Prostate gland (tissue), 2 donors: ENCODE data around the gene TIMM17A. TPM values are rescaled to one million over a fixed set of nuclear protein-coding genes. Genes with fewer than 3 reads are reported as not detected.

Source experiments
- DNase-seq: peaks from one replicate; pipeline ENCODE4 v3.0.0-alpha.2; 2019; ENCODE audit warnings: low spot score
- H3K27ac ChIP-seq, 2 donors: fragments of 200-600 bp; sonication (generic); 2 replicates each; pipeline ENCODE4 v1.5.1; 2017 to 2019
- H3K27me3 ChIP-seq: fragments of 200-600 bp; sonication (generic); replicated peaks from 2 replicates; pipeline ENCODE4 v1.5.1; 2019; ENCODE audit not compliant: insufficient read depth
- H3K36me3 ChIP-seq, 2 donors: fragments of 200-600 bp; sonication (generic); 1 replicate in 1 of 2; 2 replicates in 1 of 2; pipeline versions ENCODE4 v1.5.1 to v1.8.1; 2017 to 2019
- H3K4me1 ChIP-seq: fragments of 200-600 bp; sonication (generic); replicated peaks from 2 replicates; pipeline ENCODE4 v1.5.1; 2019
- H3K4me3 ChIP-seq, 2 donors: fragments of 200-600 bp; sonication (generic); 2 replicates each; pipeline ENCODE4 v1.5.1; 2017 to 2019
- H3K9me3 ChIP-seq: fragments of 200-600 bp; sonication (generic); 2 replicates; pipeline ENCODE4 v1.5.1; 2017
- CTCF ChIP-seq, 4 experiments: fragments of 200-600 bp in 2 of 4; fragments of 450-650 bp in 2 of 4; sonication (generic) in 2 of 4; IDR thresholded peaks; 1 replicate in 3 of 4; 2 replicates in 1 of 4; pipeline ENCODE4 v1.5.1; 2016 to 2019; ENCODE audit warnings: antibody characterized with exemption in 4 of 4, mild to moderate bottlenecking in 2 of 4, moderate library complexity in 2 of 4
- POLR2A ChIP-seq: fragments of 450-650 bp; IDR thresholded peaks from one replicate; pipeline ENCODE4 v1.6.1; 2016; ENCODE audit warnings: antibody characterized with exemption, mild to moderate bottlenecking
- POLR2AphosphoS5 ChIP-seq: sonication (generic); formaldehyde crosslinking; IDR thresholded peaks from one replicate; pipeline ENCODE4 v1.6.1; 2017; ENCODE audit warnings: antibody characterized with exemption
- WGBS: methylation state at CpG from one replicate; pipeline ENCODE4 v1.1.5; 2018; 5-methylcytosine and 5-hydroxymethylcytosine counted together
- intact Hi-C: fragments of 100-400 bp; cut with DNase I; formaldehyde crosslinking; loops from one replicate; pipeline ENCODE4 v1.14.2; 2022
- total RNA-seq, 2 donors: library from RNA; depleted of rRNA; stranded (reverse); fragments of >200 nt; gene quantifications; one replicate each; pipeline ENCODE4 v1.1.0, GENCODE V29; 2016

Gene TIMM17A
- total RNA-seq, 2 donors from 2014 or later, result 22.0 to 29.3 TPM

- H3K36me3 ChIP-seq, result peaks cover 2 to 3% of the 10 kb centered on the region in 2 donors
- peak; percentile 76 for TF ChIP-seq POLR2AphosphoS5
- peak; percentile 79 to 96 (median 96) for TF ChIP-seq CTCF (IDR thresholded peaks at IDR 0.05)
- no peak for TF ChIP-seq POLR2A
- H3K27me3 ChIP-seq, result no peaks in the 10 kb centered on the region
- peak overlapping the region; percentile 91 for H3K27ac ChIP-seq
- peak; percentile 90 for DNase-seq
- WGBS, result 9% methylated on average over 11 of the region's 11 CpGs
- intact Hi-C loops, result loop anchor here (1.0 to 10.0 kb wide), 2 partner anchors 105 to 126 kb away; no protein-coding TSS in a partner anchor
- H3K4me3 ChIP-seq, result peak overlapping the region in 1 of 2 donors; percentile 52
- H3K4me1 ChIP-seq, result peaks cover 13% of the 10 kb centered on the region
- no peaks in the 10 kb centered on the region for H3K9me3 ChIP-seq
These were observed 54.2 kb downstream of the TIMM17A start for GRCh38 chr1:202009326-202010179.

- peak; percentile 97 for DNase-seq
- Histone ChIP-seq H3K27me3 (no peaks in the 10 kb centered on the region), H3K9me3 (no peaks in the 10 kb centered on the region), H3K36me3 (no peaks in the 10 kb centered on the region), H3K4me3 (peak within 1 kb of the TSS; percentile 45 to 52), H3K4me1 (peaks cover 13% of the 10 kb centered on the region), H3K27ac (peak within 1 kb of the TSS; percentile 91)
- TF ChIP-seq CTCF (IDR thresholded peaks at IDR 0.05) (peak in 2 of 4 experiments; percentile 25 to 36), POLR2AphosphoS5 (peak; percentile 96), POLR2A (peak; percentile 94)
- 33% methylated on average over 24 of the region's 24 CpGs for WGBS
- intact Hi-C loops, result loop anchor here (10.0 kb wide), 1 partner anchor 104 kb away; no protein-coding TSS in a partner anchor
These were observed 55.1 kb downstream of the TIMM17A start, which contains the start of gene ELF3 for GRCh38 chr1:202010180-202011015. Gene ELF3 (plus strand): TSS chr1:202010587. CDS start chr1:202011137, 550 bp downstream.

GRCh38 chr1:202011994-202012393 is 56.7 kb downstream of the TIMM17A start:
- no peak for DNase-seq
- Histone ChIP-seq H3K36me3 (no peaks in the 10 kb centered on the region), H3K4me3 (peak overlapping the region; percentile 45 to 52), H3K27ac (peak overlapping the region; percentile 91), H3K9me3 (no peaks in the 10 kb centered on the region), H3K4me1 (peaks cover 18% of the 10 kb centered on the region), H3K27me3 (no peaks in the 10 kb centered on the region)
- WGBS, result 88% methylated on average over 11 of the region's 11 CpGs
- TF ChIP-seq POLR2A, result peak; percentile 4
- no peak for TF ChIP-seq POLR2AphosphoS5
- TF ChIP-seq CTCF (IDR thresholded peaks at IDR 0.05), result no peak
- intact Hi-C loops, result loop anchor here (10.0 kb wide), 1 partner anchor 103 kb away; no protein-coding TSS in a partner anchor

GRCh38 chr1:202012544-202013478 is 57.5 kb downstream of the TIMM17A start:
- DNase-seq, result no peak
- intact Hi-C loops, result loop anchor here (10.0 kb wide), 1 partner anchor 102 kb away; no protein-coding TSS in a partner anchor
- Histone ChIP-seq H3K4me1 (peaks cover 18% of the 10 kb centered on the region), H3K4me3 (peak overlapping the region; percentile 45 to 52), H3K36me3 (no peaks in the 10 kb centered on the region), H3K27ac (peak overlapping the region; percentile 91), H3K9me3 (no peaks in the 10 kb centered on the region), H3K27me3 (no peaks in the 10 kb centered on the region)
- WGBS, result 74% methylated on average over 34 of the region's 35 CpGs
- TF ChIP-seq POLR2AphosphoS5 (no peak), POLR2A (peak; percentile 14), CTCF (IDR thresholded peaks at IDR 0.05) (no peak)
